WTC11 (cell line): Measurements from ENCODE around the gene AHNAK.

Source experiments
- CTCF ChIP-seq: fragments of 200-600 bp; IDR thresholded peaks from 2 replicates; pipeline ENCODE4 v1.8.0; 2022; ENCODE audit warnings: antibody characterized with exemption
- ESRRA ChIP-seq: sonication (generic); formaldehyde crosslinking; IDR thresholded peaks from 2 replicates; pipeline ENCODE4 v1.8.1; 2022; ENCODE audit warnings: mild to moderate bottlenecking, missing genetic modification reagents, borderline replicate concordance
- ETV6 ChIP-seq: sonication (generic); formaldehyde crosslinking; IDR thresholded peaks from 2 replicates; pipeline ENCODE4 v1.8.1; 2022; ENCODE audit warnings: mild to moderate bottlenecking, missing genetic modification reagents
- HMGXB4 ChIP-seq: sonication (generic); formaldehyde crosslinking; IDR thresholded peaks from 2 replicates; pipeline ENCODE4 v1.8.1; 2023; ENCODE audit warnings: mild to moderate bottlenecking, moderate library complexity, missing genetic modification reagents
- NFYB ChIP-seq: sonication (generic); formaldehyde crosslinking; conservative IDR thresholded peaks from 2 replicates; pipeline ENCODE4 v1.8.0; 2022; ENCODE audit warnings: low read depth, missing genetic modification reagents
- RELA ChIP-seq: sonication (generic); formaldehyde crosslinking; IDR thresholded peaks from 2 replicates; pipeline ENCODE4 v1.8.1; 2022; ENCODE audit warnings: missing genetic modification reagents, mild to moderate bottlenecking, borderline replicate concordance
- SMAD3 ChIP-seq: sonication (generic); formaldehyde crosslinking; IDR thresholded peaks from 2 replicates; pipeline ENCODE4 v1.8.0; 2022; ENCODE audit warnings: missing genetic modification reagents, mild to moderate bottlenecking, borderline replicate concordance
- TCF7 ChIP-seq: sonication (generic); formaldehyde crosslinking; IDR thresholded peaks from 2 replicates; pipeline ENCODE4 v1.8.0; 2022; ENCODE audit warnings: mild to moderate bottlenecking, low read depth, missing genetic modification reagents, moderate library complexity
- TP53 ChIP-seq: sonication (generic); formaldehyde crosslinking; IDR thresholded peaks from 2 replicates; pipeline ENCODE4 v1.8.1; 2023; ENCODE audit warnings: mild to moderate bottlenecking, missing genetic modification reagents
- USF1 ChIP-seq: sonication (generic); formaldehyde crosslinking; IDR thresholded peaks from 2 replicates; pipeline ENCODE4 v1.8.0; 2022; ENCODE audit warnings: mild to moderate bottlenecking, missing genetic modification reagents
- USF2 ChIP-seq: sonication (generic); formaldehyde crosslinking; IDR thresholded peaks from 2 replicates; pipeline ENCODE4 v1.8.1; 2023; ENCODE audit warnings: mild to moderate bottlenecking, missing genetic modification reagents, moderate library complexity
- ZMAT4 ChIP-seq: fragments of 250-450 bp; sonication (Bioruptor Pico); IDR thresholded peaks from 2 replicates; pipeline ENCODE4 v1.9.0; 2021; ENCODE audit warnings: mild to moderate bottlenecking

- TF ChIP-seq TCF7 (CRISPR knock-in tag) (no peak), ETV6 (no peak), CTCF (no peak), USF1 (no peak), ZMAT4 (no peak), HMGXB4 (no peak), RELA (CRISPR knock-in tag) (no peak), TP53 (no peak), SMAD3 (CRISPR knock-in tag) (no peak), NFYB (CRISPR knock-in tag) (no peak), USF2 (CRISPR knock-in tag) (no peak), ESRRA (CRISPR knock-in tag) (no peak)
These were observed 144.8 kb downstream of the AHNAK start for GRCh38 chr11:62401811-62402210.
